ENCODE results near the gene GRIP2. TPM values are rescaled to one million over a fixed set of nuclear protein-coding genes. Genes with fewer than 3 reads are reported as not detected.

GRIP2 gene
- total RNA-seq, 2 experiments from 2014 or later = not detected

DNA sequence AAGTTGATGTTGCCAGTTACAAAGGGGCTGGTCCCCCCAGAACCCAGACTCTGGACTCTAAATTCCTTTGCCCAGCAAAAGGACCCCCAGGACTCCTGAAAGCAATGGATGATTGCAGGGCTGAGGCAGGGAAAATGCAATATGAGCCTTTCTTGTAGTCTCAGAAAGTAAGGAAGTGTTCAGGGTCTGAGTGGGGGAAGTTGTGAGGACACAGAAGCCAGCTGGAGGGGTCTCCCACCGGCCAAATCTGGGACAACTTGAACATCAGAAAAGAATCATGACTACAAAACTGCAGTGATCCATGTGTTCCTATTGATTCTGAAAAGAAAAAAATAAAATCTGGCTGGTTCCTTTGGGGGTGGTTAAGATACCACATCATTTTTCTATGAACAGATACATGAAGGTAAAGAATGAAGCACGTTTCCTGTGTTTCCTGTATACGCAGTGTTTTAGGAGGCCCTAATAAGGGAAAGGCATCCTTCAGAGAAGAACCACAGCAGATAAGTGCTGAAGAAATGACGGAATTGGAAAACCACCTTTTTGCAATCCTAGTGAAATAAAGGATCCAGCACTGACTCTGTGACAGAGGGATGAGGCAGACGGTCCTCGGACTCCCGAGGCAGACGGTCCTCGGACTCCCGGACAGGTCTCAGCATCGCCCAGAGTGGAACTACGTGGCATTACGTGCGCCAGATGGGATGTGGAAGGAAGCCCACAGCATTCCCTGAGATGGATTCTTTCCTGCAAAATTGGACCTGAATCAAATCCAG, 22.2 kb upstream of the GRIP2 start:
- Mint-ChIP-seq H3K4me3 (no peak overlapping the region), H3K27ac (no peak overlapping the region), H3K9me3 (no peaks in the 10 kb centered on the region), H3K4me1 (ENCODE audit: low read depth) (no peaks in the 10 kb centered on the region), H3K36me3 (ENCODE audit: low read depth) (no peaks in the 10 kb centered on the region), H3K27me3 (no peaks in the 10 kb centered on the region)
- intact Hi-C loops (cut with micrococcal nuclease) = no loop called here
- ChIA-PET POLR2A (no interaction called here), CTCF (no interaction called here)
- DNase-seq = no peak
- ATAC-seq = no peak
- no peak for TF ChIP-seq CTCF (IDR thresholded peaks at IDR 0.05)

GRCh38 chr3:14561051-14561960, 21.2 kb upstream of the GRIP2 start:
- Mint-ChIP-seq H3K4me3 (no peak overlapping the region), H3K4me1 (ENCODE audit: low read depth) (no peaks in the 10 kb centered on the region), H3K36me3 (ENCODE audit: low read depth) (no peaks in the 10 kb centered on the region), H3K27ac (no peak overlapping the region), H3K27me3 (peaks cover 2% of the 10 kb centered on the region), H3K9me3 (no peaks in the 10 kb centered on the region)
- no peak for TF ChIP-seq CTCF (IDR thresholded peaks at IDR 0.05)
- intact Hi-C loops (cut with micrococcal nuclease) = no loop called here
- ChIA-PET CTCF (no interaction called here), POLR2A (no interaction called here)
- ATAC-seq = no peak
- no peak for DNase-seq

DNA sequence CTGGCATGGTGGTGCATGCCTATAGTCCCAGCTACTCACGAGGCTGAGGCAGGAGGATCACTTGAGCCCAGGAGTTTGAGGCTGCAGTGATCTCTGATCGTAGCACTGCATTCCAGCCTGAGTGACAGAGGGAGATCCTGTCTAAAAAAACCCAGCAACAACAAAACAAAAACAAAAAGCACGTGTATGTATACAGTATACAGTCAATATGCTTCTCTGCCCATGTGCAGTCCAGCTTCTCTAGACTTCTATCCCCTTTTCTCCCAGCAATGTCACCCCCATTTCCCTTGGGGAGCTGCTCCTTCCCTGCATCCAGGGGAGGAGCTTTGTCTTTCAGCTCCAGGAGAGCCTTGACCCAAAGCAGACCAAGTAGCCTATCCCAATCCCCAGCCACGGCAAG, 20.0 kb upstream of the GRIP2 start:
- H3K4me1 Mint-ChIP-seq (ENCODE audit: low read depth) = peaks cover 3% of the 10 kb centered on the region
- H3K36me3 Mint-ChIP-seq (ENCODE audit: low read depth) = no peaks in the 10 kb centered on the region
- H3K27me3 Mint-ChIP-seq = peaks cover 10% of the 10 kb centered on the region
- no peak overlapping the region for H3K4me3 Mint-ChIP-seq
- DNase-seq (no peak), ATAC-seq (no peak)
- no peak overlapping the region for H3K27ac Mint-ChIP-seq
- H3K9me3 Mint-ChIP-seq = no peaks in the 10 kb centered on the region
- intact Hi-C loops (cut with micrococcal nuclease) = no loop called here
- TF ChIP-seq CTCF (IDR thresholded peaks at IDR 0.05) = no peak
- ChIA-PET POLR2A (no interaction called here), CTCF (no interaction called here)

DNA sequence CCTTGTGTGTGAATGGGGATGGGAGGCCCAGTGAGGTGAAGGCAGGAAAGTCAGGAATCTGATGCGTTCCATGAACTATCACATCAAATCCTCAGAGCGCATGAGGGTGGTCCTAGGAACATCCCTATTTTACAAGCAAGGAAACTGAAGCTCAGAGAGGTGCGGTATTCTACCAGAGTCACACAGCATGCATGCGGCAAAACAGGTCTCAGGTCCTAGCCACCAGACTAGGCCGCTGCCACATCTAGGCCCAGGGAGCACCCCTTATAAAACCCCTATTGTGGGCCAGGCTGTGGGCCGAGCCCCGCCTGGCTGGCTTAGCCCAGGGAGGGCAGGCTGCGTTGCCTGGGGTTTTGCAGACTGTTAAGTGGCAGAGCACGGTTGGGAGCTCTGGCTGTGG, 17.9 kb upstream of the GRIP2 start:
- no peak overlapping the region for H3K27ac Mint-ChIP-seq
- ATAC-seq (no peak), DNase-seq (no peak)
- POLR2A ChIA-PET = no interaction called here
- no peak for TF ChIP-seq CTCF (IDR thresholded peaks at IDR 0.05)
- H3K4me1 Mint-ChIP-seq (ENCODE audit: low read depth) = peaks cover 3% of the 10 kb centered on the region
- H3K9me3 Mint-ChIP-seq = no peaks in the 10 kb centered on the region
- H3K4me3 Mint-ChIP-seq = no peak overlapping the region
- no peaks in the 10 kb centered on the region for H3K36me3 Mint-ChIP-seq (ENCODE audit: low read depth)
- CTCF ChIA-PET = interaction anchor here (1.2 kb wide), 1 partner anchor 8 kb away, joined by 3 read pairs; no protein-coding TSS in a partner anchor
- H3K27me3 Mint-ChIP-seq = peaks cover 17% of the 10 kb centered on the region
- intact Hi-C loops (cut with micrococcal nuclease) = no loop called here

GRCh38 chr3:14555835-14556234, 15.7 kb upstream of the GRIP2 start:
- H3K4me1 Mint-ChIP-seq (ENCODE audit: low read depth) = peaks cover 3% of the 10 kb centered on the region
- peaks cover 18% of the 10 kb centered on the region for H3K27me3 Mint-ChIP-seq
- intact Hi-C loops (cut with micrococcal nuclease) = no loop called here
- H3K4me3 Mint-ChIP-seq = no peak overlapping the region
- CTCF ChIA-PET = no interaction called here
- H3K36me3 Mint-ChIP-seq (ENCODE audit: low read depth) = no peaks in the 10 kb centered on the region
- H3K9me3 Mint-ChIP-seq = no peaks in the 10 kb centered on the region
- H3K27ac Mint-ChIP-seq = no peak overlapping the region
- DNase-seq (no peak), ATAC-seq (peak; percentile 34)
- POLR2A ChIA-PET = no interaction called here
- TF ChIP-seq CTCF (IDR thresholded peaks at IDR 0.05) = no peak

Measured in activated CD8-positive, alpha-beta T cell treated with anti-CD3 and anti-CD28 coated beads for 36 hours (primary cell).